ENCODE data around the gene CDK14.

DNA sequence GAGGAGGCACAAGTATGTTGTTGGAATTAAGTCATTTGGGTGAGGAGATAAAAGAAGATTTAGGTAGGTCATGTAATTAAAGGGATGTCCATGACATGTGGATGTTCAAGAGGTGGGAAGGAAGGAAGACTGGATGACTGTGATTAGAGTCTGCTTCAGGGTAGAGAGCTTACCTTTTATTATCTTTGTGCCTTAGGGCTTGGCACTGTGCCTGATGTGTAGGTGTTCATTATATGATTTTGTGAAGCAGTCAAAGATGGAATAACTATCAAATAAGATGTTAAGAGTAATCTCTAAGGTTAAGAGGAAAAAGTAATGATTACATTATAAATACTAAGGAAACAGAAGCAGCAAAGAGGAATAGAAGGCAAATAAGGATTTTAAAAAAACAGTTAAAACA, 97.8 kb downstream of the CDK14 start:
- TF ChIP-seq, protein P1, sequence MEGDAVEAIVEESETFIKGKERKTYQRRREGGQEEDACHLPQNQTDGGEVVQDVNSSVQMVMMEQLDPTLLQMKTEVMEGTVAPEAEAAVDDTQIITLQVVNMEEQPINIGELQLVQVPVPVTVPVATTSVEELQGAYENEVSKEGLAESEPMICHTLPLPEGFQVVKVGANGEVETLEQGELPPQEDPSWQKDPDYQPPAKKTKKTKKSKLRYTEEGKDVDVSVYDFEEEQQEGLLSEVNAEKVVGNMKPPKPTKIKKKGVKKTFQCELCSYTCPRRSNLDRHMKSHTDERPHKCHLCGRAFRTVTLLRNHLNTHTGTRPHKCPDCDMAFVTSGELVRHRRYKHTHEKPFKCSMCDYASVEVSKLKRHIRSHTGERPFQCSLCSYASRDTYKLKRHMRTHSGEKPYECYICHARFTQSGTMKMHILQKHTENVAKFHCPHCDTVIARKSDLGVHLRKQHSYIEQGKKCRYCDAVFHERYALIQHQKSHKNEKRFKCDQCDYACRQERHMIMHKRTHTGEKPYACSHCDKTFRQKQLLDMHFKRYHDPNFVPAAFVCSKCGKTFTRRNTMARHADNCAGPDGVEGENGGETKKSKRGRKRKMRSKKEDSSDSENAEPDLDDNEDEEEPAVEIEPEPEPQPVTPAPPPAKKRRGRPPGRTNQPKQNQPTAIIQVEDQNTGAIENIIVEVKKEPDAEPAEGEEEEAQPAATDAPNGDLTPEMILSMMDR (IDR thresholded peaks at IDR 0.05; ENCODE audit: low read length), result no peak
- TF ChIP-seq EZH2 (IDR thresholded peaks at IDR 0.05; ENCODE audit: borderline replicate concordance, low read length), result no peak
